Rectal smooth muscle tissue (tissue), 1 donor: ENCODE results near the gene NEAT1.

Experiments used
- H3K27ac ChIP-seq: one replicate; pipeline ENCODE4 v1.7.0; 2013; ENCODE audit warnings: low read depth, low read length, inconsistent platforms
- H3K27me3 ChIP-seq: one replicate; pipeline ENCODE4 v1.7.0; 2013; ENCODE audit warnings: low read length; ENCODE audit not compliant: control insufficient read depth, insufficient read depth
- H3K36me3 ChIP-seq: one replicate; pipeline ENCODE4 v1.7.0; 2013; ENCODE audit warnings: low read length; ENCODE audit not compliant: control insufficient read depth, insufficient read depth
- H3K4me1 ChIP-seq: one replicate; pipeline ENCODE4 v1.7.0; 2013; ENCODE audit warnings: low read length; ENCODE audit not compliant: control insufficient read depth, insufficient read depth
- H3K4me3 ChIP-seq: one replicate; pipeline ENCODE4 v1.7.0; 2013; ENCODE audit warnings: low read length
- H3K9ac ChIP-seq: one replicate; pipeline ENCODE4 v1.7.0; 2013; ENCODE audit warnings: low read length

The NEAT1 gene

GRCh38 chr11:65393513-65394079 lies 29.0 kb upstream of the NEAT1 start:
- no peak overlapping the region for H3K9ac ChIP-seq
- no peaks in the 10 kb centered on the region for H3K4me1 ChIP-seq
- no peak overlapping the region for H3K4me3 ChIP-seq
- peaks cover 19% of the 10 kb centered on the region for H3K36me3 ChIP-seq
- no peaks in the 10 kb centered on the region for H3K27me3 ChIP-seq
- no peak overlapping the region for H3K27ac ChIP-seq

DNA sequence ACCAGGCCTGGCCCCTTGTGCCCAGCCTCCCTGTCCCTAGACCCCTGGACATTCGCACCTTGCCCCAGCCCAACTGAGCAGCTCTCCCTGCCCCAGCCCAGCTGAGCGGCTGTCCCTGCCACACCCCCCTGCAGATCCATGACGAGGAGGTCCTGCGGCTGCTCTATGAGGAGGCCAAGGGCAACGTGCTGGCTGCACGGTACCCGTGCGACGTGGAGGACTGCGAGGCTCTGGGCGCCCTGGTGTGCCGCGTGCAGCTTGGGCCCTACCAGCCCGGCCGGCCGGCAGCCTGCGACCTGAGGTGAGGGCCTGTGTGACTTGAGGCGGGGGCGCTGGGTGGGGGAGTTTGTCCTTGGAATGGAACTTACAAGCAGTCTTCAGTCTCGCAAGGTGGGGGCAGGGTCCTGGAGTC lies 28.5 kb upstream of the NEAT1 start:
- Histone ChIP-seq H3K4me3 (no peak overlapping the region), H3K36me3 (peaks cover 19% of the 10 kb centered on the region), H3K27ac (no peak overlapping the region), H3K9ac (no peak overlapping the region), H3K4me1 (no peaks in the 10 kb centered on the region), H3K27me3 (no peaks in the 10 kb centered on the region)

- H3K4me1 ChIP-seq: no peaks in the 10 kb centered on the region
- H3K4me3 ChIP-seq: no peak overlapping the region
- H3K27me3 ChIP-seq: no peaks in the 10 kb centered on the region
- H3K27ac ChIP-seq: no peak overlapping the region
- H3K36me3 ChIP-seq: peaks cover 25% of the 10 kb centered on the region
- no peak overlapping the region for H3K9ac ChIP-seq
These were observed 26.6 kb upstream of the NEAT1 start for GRCh38 chr11:65395961-65396530.

- Histone ChIP-seq H3K9ac (no peak overlapping the region), H3K27ac (no peak overlapping the region), H3K4me1 (no peaks in the 10 kb centered on the region), H3K27me3 (no peaks in the 10 kb centered on the region), H3K36me3 (peaks cover 25% of the 10 kb centered on the region), H3K4me3 (no peak overlapping the region)
These were observed 25.5 kb upstream of the NEAT1 start for GRCh38 chr11:65396769-65397745.

DNA sequence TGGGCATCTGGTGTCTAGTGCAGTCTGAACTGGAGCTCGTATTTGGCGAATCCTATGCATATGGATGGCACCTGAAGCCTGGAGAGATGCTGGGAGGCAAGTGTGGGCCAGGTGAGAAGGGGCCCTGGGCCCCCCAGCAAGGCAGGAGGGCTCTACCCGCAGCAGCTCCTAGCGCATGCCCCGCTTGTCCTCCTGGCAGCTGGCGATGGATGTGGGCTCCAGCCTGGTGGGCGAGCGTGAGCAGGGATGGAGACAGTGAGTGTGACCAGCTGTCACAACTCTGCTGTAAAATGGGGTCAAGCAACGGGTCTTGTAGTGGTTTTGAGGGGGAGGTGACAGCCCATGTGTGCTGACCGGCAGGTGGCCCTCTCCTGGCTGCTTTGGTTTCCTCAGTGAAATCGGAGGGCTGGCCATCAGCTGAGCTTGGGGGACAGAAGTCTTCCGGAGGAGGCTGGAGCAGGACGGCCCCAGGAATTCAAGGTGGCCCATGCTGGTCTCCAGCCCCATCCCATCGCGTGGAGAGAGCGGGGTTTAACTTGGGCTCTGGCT lies 24.2 kb upstream of the NEAT1 start:
- peaks cover 21% of the 10 kb centered on the region for H3K36me3 ChIP-seq
- no peak overlapping the region for H3K9ac ChIP-seq
- no peak overlapping the region for H3K27ac ChIP-seq
- H3K27me3 ChIP-seq: no peaks in the 10 kb centered on the region
- H3K4me3 ChIP-seq: no peak overlapping the region
- H3K4me1 ChIP-seq: no peaks in the 10 kb centered on the region

DNA sequence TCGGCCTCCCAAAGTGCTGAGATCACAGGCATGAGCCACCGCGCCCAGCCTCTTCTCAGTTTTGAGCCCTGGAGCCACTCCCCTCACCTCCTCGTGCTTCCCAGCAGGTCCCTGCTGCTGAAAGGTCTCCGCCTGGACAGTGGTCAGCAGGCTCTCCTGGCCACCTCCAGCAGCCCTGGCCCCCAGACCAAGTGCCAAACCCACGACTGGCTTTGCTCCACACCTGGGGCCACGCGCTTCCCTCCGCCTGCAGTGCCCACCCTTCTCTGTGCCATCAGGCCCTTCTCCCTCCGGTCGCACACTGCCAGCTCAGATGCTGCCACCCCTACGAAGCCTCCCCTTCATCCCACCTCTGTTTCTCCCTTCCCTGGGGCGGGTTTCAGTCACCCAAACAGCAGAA lies 23.3 kb upstream of the NEAT1 start:
- no peak overlapping the region for H3K4me3 ChIP-seq
- H3K27me3 ChIP-seq: no peaks in the 10 kb centered on the region
- H3K4me1 ChIP-seq: no peaks in the 10 kb centered on the region
- no peak overlapping the region for H3K27ac ChIP-seq
- H3K36me3 ChIP-seq: peaks cover 21% of the 10 kb centered on the region
- H3K9ac ChIP-seq: no peak overlapping the region

GRCh38 chr11:65399845-65400244 lies 22.8 kb upstream of the NEAT1 start:
- Histone ChIP-seq H3K27ac (no peak overlapping the region), H3K4me3 (no peak overlapping the region), H3K4me1 (no peaks in the 10 kb centered on the region), H3K27me3 (no peaks in the 10 kb centered on the region), H3K36me3 (peaks cover 22% of the 10 kb centered on the region), H3K9ac (no peak overlapping the region)

DNA sequence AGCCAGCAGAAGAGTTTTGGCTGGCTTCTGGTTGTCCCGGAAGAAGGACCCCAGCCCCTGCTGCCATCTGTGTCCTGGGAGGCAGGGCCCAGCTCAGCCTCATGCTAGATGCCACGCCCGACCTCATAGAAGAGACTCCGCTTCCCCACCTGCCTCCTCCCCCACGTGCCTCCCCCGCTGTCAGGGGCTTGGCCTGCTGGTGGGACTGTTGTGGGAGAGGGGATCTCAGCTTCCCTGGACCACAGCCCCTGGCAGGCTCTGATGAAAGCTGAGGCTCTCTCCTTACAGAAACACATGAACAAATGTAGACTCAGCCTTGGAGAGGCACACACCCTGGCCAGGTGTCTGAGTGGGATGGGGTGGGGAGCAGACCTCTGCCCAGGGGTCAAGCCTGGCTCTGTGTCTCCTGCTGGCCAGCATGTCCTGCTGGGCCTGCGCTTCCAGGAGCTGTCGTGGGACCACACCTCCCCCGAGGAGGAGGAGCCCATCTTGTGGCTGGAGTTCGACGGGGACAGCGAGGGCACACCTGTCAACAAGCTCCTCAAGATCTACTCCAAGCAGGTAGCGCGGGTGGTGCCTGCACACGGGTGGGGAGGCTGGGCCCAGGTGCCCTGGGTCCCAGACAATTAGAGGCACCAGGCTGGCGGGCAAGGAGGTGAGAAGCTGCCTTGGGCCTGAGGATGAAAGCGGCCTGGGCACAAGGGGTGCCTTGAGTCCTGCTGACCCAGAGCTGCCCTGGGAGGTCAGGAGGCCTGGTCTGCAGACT lies 22.1 kb upstream of the NEAT1 start:
- H3K4me3 ChIP-seq: no peak overlapping the region
- peaks cover 26% of the 10 kb centered on the region for H3K36me3 ChIP-seq
- H3K9ac ChIP-seq: no peak overlapping the region
- no peaks in the 10 kb centered on the region for H3K27me3 ChIP-seq
- no peak overlapping the region for H3K27ac ChIP-seq
- no peaks in the 10 kb centered on the region for H3K4me1 ChIP-seq

- no peaks in the 10 kb centered on the region for H3K4me1 ChIP-seq
- no peaks in the 10 kb centered on the region for H3K27me3 ChIP-seq
- H3K27ac ChIP-seq: no peak overlapping the region
- H3K4me3 ChIP-seq: no peak overlapping the region
- no peak overlapping the region for H3K9ac ChIP-seq
- H3K36me3 ChIP-seq: peaks cover 22% of the 10 kb centered on the region
These were observed 21.4 kb upstream of the NEAT1 start for GRCh38 chr11:65401073-65401802.

DNA sequence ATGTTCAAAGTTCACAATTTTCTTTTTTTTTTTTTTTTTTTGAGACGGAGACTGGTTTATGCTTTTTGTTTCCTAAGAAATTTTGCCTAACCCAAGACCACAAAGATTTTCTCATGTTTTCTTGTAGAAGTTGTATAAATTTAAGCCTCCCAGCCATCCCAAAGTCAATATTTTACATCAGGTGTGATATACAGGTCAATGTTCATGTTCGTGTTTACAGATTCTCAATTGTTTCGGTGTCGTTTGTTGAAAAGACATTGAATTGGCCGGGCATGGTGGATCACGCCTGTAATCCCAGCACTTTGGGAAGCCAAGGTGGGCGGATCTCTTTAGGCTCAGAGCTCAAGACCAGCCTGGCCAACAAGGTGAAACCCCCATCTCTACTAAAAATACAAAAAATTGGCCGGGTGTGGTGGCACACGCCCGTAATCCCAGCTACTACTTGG lies 20.8 kb upstream of the NEAT1 start:
- H3K4me1 ChIP-seq: no peaks in the 10 kb centered on the region
- no peak overlapping the region for H3K9ac ChIP-seq
- no peak overlapping the region for H3K27ac ChIP-seq
- no peaks in the 10 kb centered on the region for H3K27me3 ChIP-seq
- no peak overlapping the region for H3K4me3 ChIP-seq
- H3K36me3 ChIP-seq: peaks cover 22% of the 10 kb centered on the region

DNA sequence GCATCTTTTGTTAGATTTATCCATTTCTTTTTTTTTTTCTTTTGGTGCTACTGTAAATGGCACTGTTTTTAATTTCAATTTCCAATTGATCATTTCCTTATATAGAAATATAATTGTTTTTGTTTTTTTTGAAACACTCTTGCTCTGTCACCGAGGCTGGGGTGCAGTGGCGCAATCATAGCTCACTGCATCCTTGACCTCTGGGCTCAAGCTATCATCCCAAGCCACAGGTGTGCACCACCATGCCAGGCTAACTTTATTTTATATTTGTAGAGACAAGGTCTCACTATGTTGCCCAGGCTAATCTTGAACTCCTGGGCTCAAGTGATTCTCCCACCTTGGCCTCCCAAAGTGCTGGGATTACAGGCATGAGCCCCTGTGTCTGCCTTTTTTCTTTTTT lies 19.8 kb upstream of the NEAT1 start:
- Histone ChIP-seq H3K4me1 (no peaks in the 10 kb centered on the region), H3K9ac (no peak overlapping the region), H3K36me3 (peaks cover 17% of the 10 kb centered on the region), H3K4me3 (no peak overlapping the region), H3K27me3 (no peaks in the 10 kb centered on the region), H3K27ac (no peak overlapping the region)
